Urothelium cell line (cell line): ENCODE results near the gene BUD13.
"Not testable (repeated sequence)": the region's sequence is repeated elsewhere in the genome, so short reads cannot be mapped to it uniquely, and the experiment has no call there.

Experiments used
- DNase-seq: peaks from one replicate; pipeline ENCODE4 v3.0.0; 2011; ENCODE audit warnings: low spot score, mixed read lengths
- FAIRE-seq: peaks from 2 replicates; lab custom pipeline; 2011; peaks lifted over from hg19 to GRCh38; lab: Jason Lieb, UNC

Gene BUD13, protein sequence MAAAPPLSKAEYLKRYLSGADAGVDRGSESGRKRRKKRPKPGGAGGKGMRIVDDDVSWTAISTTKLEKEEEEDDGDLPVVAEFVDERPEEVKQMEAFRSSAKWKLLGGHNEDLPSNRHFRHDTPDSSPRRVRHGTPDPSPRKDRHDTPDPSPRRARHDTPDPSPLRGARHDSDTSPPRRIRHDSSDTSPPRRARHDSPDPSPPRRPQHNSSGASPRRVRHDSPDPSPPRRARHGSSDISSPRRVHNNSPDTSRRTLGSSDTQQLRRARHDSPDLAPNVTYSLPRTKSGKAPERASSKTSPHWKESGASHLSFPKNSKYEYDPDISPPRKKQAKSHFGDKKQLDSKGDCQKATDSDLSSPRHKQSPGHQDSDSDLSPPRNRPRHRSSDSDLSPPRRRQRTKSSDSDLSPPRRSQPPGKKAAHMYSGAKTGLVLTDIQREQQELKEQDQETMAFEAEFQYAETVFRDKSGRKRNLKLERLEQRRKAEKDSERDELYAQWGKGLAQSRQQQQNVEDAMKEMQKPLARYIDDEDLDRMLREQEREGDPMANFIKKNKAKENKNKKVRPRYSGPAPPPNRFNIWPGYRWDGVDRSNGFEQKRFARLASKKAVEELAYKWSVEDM

DNA sequence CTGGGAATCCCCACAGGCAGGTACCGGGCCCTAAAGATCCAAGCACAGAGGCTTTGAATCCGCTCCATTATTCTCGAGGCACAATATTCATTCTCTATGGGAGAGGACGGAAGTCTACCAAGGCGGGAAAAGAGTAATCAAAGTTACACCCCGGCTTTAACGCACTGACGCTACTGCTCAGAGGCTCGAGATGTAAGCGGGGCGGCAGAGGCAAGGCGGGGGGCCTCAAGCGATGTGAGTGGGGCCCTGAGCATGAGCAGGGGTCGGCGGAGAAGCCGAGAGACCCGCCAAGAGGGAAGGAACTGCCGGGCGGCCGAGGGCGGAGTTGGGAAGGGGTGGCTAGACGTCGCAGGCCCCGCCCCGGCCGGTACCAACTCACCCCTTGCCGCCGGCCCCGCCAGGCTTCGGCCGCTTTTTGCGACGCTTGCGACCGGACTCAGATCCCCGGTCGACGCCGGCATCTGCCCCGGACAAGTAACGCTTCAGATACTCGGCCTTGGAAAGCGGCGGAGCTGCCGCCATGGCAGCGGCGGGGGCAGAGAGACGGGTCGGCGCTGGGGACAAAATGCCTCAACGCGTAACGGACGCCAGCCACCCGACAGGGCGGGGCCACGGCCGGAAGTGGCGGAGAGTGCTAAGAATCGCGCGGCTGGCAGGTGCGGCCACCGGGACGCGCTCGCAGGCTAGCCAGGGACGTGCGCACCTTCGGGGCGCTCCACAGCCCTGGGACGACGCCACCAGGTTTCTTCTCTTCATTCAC lies at the start of gene BUD13:
Gene BUD13, minus strand, starts transcription at position 545 of the 760 bp plus-strand sequence. Its CDS starts 23 bp downstream, at position 522.
- FAIRE-seq (no peak), DNase-seq (peak; percentile 88)

DNA sequence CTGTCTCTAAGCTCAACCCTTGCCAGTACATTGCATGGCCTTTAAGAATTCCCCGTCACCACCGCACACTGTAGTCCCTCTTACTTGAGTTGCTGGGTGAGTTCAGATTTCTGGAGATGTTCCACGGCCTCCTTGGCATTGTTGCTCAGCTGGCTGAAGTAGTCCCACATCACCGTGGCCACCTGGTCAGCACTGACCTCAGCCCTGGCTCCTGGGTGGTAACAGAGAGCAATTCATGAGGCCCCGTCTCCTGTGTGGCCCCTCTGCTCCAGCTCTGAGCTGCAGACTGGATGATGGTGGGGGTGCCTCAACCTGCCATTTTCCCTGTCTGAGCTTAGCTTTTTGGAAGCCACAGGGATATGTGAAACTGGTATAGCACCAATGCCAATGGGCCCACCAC lies 49.8 kb upstream of the BUD13 start:
- no peak for FAIRE-seq

DNA sequence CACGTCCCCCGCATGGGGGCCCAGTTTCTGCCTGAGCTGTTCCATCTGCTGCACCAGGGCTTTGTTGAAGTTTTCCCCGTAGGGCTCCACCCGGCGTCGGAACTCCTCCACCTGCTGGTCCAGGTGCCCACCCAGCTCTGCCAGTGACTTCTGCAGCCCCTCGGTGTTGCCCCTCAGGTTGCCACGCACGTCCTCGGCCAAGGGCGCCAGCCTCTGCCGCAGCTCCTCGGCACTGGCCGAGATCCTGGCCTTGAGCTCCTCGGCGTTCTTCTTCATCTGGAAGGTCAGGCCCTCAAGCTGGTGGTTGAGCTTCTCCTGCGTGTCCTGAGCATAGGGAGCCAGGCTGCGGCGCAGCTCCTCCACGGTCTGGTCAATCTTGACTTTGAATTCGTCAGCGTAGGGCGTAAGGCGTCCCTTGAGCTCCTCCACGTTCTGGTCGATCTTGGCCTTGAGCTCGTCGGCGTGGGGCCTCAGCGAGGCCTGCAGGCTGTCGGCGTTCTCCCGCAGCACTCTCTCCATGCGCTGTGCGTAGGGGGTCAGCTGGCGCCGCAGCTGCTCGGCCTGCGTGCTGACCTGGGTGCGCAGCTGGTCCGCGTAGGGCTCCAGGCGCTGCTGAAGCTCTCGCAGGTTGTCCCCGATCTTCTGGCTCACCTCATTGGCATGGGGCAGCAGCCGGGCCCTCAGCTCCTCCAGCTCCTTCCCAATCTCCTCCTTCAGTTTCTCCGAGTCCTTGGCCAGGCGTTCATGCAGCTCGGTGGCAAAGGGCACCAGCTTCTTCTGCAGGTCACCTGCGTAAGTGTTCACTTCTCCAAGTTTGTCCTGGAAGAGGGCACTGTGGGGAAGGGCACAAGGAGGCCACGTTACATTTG lies 48.5 kb upstream of the BUD13 start:
- no peak for FAIRE-seq
- DNase-seq: no peak

More for the DNA sequence above, 49.8 kb upstream of the BUD13 start:
- no peak for DNase-seq

DNA sequence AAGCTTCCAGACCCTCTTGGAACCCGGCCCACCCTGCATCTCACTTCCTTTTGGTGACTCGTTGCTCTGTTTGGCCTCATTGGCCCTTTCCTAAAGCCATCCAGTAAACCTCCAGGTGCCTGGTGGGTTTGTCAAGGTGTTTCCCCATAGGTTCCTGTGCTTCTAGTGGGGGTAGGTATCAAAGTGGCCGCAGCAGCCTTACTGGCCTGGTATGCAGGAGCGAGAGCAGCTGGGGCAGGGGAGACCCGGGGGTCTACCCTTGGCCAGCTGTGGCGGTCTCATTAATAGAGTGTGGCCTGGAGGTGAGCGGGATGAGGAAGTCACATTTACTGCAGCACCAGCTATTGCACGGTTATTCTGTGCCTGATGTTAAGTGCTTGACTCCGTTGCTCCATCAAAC lies 46.3 kb upstream of the BUD13 start:
- DNase-seq (no peak), FAIRE-seq (no peak)

DNA sequence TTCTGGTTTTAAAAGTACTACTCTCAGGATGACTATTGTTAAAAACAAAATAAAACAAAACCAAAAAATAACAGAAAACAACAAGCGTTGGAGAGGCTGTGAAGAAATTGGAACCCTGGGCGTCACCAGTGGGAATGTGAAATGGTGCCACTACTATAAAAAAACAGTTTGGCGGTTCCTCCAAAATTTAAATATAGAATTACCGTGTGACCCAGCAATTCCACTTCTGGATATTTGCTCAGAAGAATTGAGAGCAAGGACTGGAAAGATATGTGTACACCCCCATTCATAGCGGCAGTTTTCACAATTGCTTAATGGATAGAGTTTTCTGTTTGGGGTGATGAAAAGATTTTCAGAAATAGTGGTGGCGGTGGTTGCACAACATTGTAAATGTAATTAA lies 41.7 kb upstream of the BUD13 start:
- DNase-seq: no peak
- FAIRE-seq: no peak

DNA sequence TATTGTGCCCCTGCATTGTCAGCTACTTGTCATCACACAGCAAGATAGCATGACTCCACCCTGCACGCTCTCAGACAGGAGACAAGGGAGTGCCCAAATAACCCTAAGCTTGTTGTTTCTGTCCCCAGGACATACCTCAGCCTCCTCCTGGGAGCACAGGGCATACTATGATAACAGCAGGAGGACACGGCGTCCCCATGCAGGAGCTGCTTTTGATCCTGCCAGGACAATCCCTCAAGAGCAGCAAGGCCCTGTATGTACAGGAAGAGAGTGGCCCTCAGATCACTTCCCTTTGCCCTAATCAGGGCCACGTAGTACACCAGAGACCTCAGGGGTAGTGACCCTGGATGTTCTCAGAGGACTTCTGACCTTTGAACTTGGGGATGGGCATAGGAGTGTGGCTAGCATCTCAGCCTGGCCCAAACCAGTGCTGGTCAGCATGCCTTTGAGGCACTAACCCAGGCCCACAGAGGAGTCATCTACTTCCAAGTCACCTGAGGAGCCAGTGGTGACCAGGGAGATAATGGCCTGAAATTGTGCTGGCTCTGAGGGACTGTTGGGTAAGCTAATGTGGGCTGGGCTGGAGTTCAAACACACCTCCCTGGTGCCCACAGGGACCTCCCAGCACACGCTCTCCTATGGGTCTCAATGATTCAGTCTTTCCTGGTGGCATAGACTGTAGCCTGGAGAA lies 41.1 kb upstream of the BUD13 start:
- FAIRE-seq (no peak), DNase-seq (no peak)

DNA sequence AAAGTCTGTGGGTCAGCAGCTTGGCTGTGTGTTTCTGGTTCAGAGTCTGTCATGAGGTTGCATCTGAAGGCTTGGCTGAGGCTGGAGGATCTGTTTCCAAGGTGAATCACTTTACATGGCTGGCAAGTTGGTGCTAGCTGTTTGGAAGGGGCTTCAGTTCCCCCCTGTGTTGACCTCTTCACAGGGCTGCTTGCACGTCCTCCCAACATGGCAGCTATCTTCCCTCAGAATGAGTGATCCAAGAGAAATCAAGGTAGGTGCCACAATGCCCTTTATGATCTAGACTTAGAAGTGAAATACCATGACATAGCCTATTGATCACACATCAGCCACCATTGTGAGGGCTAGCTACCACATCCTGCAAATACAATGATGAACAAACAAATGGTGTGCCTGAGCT lies 40.4 kb upstream of the BUD13 start:
- DNase-seq (no peak), FAIRE-seq (no peak)

DNA sequence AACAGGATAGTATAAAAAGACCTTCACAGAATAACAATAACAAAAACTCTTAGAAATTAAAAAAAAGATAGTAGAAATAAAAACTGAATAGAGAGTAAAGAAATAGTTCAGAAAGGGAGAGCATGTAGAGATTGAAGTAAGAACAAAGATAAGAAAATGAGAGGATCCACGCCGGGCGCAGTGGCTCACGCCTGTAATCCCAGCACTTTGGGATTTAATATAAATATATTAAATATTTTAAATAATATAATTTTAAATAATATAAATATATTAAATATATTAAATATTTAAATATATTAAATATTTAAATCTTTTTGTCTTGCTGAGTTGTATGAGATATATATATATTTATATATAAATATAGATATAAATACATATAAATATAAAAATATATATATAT lies 39.3 kb upstream of the BUD13 start:
- no peak for DNase-seq
- no peak for FAIRE-seq

DNA sequence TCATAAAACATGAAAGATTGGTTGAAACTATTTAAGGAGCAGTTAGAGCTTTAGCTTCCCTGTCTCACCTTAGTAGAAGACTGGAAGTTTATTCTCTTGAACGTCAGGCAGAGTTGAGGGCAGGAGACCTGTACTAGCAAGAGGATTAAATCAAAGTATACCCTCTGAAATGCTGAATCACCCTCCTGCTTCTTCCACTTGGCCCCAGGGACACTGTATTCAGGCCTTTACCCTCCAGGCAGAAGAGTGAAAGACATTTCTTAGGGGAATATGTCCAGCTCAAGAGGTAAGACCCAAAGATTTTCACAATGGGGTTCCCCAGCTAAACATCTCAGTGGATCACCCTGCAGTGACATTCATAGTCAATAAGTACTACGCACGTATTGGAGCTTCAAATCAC lies 38.4 kb upstream of the BUD13 start:
- DNase-seq: no peak
- no peak for FAIRE-seq

DNA sequence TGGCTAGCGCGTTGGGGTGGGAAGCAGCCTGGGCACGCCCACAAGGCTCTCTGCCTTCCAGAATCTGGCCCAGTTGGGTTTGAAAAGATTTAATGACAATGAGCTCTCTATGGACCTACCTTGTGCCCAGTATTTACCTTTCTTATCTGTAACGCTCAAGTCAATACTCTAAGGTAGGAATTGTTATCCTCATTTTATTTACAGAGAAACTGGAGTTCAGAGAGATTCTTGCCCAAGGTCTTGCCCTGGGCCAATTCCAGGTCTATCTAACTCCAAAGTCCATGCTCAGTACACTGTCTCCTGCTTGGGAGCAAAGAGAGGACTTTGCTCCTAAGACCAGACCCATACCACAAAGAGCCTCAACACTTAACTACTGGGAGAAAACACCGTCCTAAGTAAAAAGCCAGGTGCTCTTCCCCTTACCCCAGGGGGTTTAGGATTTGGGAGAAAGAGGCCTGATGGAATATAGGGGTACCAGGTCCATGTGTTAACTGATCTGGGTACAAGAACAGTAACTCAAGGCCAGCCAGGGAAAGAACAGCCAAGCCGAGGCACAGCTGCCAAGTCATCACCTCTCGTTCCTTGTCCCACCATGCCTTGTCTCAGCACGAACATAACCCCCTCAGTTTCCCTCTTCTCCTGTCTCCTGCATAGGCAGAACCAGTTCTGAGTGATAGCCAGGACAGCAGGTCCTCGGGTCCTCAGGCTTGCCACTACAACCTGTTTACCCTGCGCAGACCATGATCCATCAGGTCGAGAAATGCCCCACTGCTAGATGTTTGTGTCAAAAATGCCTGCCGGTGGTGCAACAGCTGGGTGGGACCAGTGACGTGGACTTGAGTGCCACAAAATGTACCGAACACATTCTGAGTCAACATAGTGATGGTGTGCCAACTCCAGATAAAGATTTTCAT lies 35.7 kb upstream of the BUD13 start:
- DNase-seq (no peak), FAIRE-seq (no peak)

DNA sequence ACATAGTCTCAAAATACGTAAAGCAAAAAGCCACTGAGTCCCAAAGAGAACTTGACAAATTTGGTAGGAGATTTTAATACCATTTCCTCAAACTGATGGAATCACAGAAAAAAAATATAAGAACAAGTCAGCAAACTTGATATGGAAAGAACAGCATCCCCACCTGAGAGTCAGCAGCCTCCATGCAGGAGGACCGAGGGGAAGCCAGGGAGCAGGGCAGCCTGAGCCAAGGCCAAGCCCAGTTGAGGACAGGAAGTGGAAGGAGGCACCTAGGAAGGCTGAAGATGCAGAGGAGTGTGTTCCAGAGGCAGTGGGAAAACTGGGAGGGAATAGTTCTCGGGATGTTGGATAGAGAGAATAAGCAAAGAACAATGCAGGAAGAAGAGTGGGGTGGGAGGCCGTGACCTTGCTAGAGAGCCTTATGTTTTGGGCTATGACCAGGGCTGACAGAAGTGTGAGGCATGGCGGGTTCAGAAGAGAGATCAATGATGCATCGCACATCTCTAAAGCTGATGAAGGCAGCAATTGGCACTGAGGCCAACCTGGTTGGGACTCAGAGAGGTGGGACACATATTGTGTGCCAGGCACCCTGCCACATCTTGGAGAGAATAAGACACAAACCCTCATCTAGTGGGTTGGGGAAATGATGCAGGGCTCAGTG lies 34.9 kb upstream of the BUD13 start:
- no peak for FAIRE-seq
- DNase-seq: no peak

DNA sequence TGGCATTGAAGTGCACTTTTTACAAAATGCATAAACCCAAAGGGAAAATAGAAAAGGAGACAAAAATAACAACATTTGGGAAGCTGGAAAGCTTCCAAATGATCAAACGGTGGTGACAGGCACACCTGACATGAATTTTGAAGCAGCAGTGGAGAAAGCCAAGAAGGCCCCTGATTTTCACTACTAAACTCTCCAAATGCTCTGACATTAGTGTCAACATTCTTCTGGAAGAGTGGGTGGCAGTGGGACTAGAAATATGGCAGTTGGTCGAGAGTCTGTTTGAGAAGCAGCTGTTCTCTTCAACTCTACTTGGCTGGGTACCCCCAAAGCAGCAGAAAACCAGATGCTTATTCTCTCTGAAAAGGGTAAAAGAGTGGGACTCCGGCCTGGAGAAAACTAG lies 31.2 kb upstream of the BUD13 start:
- FAIRE-seq: no peak
- DNase-seq: no peak

DNA sequence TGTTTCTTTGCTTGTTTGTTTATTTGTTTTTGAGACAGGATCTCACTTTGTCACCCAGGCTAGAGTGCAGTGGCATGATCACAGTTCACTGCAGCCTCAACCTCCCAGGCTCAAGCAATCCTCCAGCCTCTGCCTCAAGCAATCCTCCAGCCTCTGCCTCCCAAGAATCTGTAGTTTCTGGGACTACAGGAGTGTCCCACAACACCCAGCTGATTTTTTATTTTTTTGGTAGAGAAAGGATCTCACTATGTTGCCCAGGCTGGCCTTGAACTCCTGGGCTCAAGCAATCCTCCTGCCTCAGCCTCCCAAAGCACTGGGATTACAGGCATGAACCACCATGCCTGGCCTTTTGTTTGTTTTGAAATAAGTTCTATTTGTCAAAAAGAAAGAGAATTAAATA lies 28.9 kb upstream of the BUD13 start:
- not testable (repeated sequence) for FAIRE-seq, DNase-seq

DNA sequence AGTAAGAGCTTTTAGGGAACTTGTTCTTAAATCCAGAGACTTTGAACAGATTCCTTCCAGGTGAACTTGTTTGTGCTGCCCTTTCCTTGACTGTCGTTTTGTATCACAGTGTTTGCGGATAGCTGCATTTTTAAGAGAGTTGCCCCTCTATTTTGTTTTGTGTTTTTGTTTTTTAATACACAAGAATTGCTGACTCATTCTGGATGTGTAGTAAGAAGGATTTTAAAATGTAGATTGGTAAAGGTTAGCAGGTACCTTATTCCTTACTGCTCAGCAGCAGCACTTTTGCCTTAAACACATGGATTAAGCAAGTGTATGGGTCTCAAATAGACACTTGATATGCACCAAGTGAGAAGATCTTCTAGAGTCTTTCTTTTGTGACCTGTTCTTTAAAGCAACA lies 27.8 kb upstream of the BUD13 start:
- DNase-seq (no peak), FAIRE-seq (no peak)

DNA sequence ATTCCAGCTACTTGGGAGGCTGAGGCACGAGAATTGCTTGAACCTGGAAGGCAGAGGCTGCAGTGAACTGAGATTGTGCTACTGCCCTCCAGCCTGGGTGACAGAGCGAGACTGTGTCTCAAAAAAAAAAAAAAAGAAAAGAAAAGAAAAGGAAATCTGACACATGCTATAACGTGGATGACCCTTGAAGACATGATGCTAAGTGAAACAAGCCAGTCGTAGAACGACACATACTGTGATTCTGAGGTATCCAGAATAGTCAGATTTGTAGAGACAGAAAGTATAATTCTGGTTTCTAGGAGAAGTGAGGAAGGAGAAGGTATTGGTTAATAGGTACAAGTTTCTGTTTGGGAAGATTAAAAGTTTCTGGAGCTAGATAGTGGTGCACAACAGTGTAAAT lies 25.6 kb upstream of the BUD13 start:
- DNase-seq (no peak), FAIRE-seq (no peak)

DNA sequence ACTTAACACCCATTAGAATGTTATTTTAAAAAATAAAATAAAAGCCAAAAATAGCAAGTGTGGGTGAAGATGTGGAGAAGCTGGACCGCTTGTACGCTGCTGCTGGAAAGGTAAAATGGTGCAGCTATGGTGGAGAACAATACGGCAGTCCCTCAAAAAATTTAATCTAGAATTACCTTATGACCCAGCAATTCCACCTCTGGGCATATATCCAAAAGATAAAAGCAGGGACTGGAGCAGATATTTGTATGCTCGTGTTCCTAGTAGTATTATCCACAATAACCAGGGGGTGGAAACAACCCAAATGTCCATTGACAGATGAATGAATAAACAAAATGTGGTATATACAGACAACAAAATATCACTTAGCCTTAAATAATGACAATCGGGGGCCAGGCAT lies 25.0 kb upstream of the BUD13 start:
- DNase-seq (no peak), FAIRE-seq (no peak)

DNA sequence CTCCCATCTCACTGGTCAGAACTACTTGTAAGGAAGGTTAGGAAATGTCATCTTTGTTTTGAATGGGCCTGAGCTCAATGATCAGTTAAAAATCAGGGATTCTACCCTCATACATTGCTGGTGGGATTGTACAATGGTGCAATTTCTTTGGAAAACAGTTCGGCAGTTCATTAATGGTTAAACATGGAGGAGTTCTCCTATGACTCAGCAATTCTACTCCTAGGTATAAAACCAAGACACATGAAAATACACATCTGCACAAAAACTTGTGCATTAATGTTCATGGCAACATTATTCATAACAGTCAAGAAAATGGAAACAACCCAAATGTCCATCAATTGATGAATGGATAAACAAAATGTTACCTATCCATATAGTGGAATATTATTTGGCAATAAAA lies 23.8 kb upstream of the BUD13 start:
- FAIRE-seq: no peak
- DNase-seq: no peak

DNA sequence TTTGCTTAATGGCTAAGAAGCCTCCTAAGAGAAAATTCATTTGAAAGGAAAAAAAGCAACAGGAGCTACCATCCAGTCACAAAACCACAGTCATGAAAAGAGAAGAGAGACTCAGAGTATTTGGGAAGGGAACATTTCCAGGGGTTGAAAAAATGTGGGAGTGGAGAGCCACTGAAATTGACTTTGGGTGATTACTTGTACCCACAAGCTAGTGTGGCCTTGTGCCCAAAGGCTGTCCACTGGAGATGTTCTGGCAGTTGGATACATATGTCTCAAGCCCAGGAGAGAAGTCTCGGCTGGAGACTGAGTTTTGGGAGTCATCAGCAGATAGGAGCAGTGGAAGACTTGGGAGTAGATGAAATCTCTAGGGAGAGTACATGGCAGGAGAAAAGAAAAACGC lies 22.1 kb upstream of the BUD13 start:
- DNase-seq (no peak), FAIRE-seq (no peak)

DNA sequence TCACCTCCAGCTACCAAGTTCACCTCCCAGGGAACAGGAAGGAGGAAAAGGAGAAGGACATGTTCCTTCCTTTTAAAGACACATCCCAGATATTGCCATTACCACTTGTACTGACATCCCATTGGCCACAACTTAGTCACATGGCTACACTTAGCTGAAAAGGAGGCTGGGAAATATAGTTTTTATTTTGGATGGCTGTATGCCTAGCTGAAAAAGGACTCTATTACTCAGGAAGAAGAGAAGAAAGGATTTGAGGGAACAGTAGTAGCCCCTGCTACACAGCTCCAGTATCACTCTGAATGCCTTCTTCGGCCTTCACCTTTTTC lies 20.9 kb upstream of the BUD13 start:
- DNase-seq (no peak), FAIRE-seq (no peak)
